Endodermal cell (in vitro differentiated cells): ENCODE results near the gene RPRD1A. TPM values are rescaled to one million over a fixed set of nuclear protein-coding genes. Genes with fewer than 3 reads are reported as not detected.

ENCODE experiments used
- DNase-seq: peaks from one replicate; pipeline ENCODE4 v3.0.0-alpha.2; 2017
- H3K27ac ChIP-seq: 2 replicates; pipeline ENCODE4 v1.5.1; 2013; ENCODE audit warnings: mild to moderate bottlenecking, low read depth, low read length, moderate library complexity
- H3K27me3 ChIP-seq: 2 replicates; pipeline ENCODE4 v1.6.1; 2013; ENCODE audit warnings: mild to moderate bottlenecking, low read length, moderate library complexity; ENCODE audit not compliant: insufficient read depth, control insufficient read depth, poor library complexity, severe bottlenecking
- H3K36me3 ChIP-seq: 2 replicates; pipeline ENCODE4 v1.7.0; 2013; ENCODE audit warnings: mild to moderate bottlenecking, low read length, moderate library complexity; ENCODE audit not compliant: control insufficient read depth, insufficient read depth
- H3K4me1 ChIP-seq: one replicate; pipeline ENCODE4 v1.7.0; 2013; ENCODE audit warnings: low read length; ENCODE audit not compliant: control insufficient read depth, insufficient read depth
- H3K4me3 ChIP-seq: 2 replicates; pipeline ENCODE4 v1.5.1; 2013; ENCODE audit warnings: mild to moderate bottlenecking, low read length, moderate library complexity
- H3K9ac ChIP-seq: 2 replicates; pipeline ENCODE4 v1.6.1; 2013; ENCODE audit warnings: mild to moderate bottlenecking, low read length, moderate library complexity; ENCODE audit not compliant: poor library complexity, severe bottlenecking; ENCODE audit errors: extremely low read depth
- H3K9me3 ChIP-seq: 2 replicates; pipeline ENCODE4 v1.6.1; 2013; ENCODE audit warnings: mild to moderate bottlenecking, low read length, moderate library complexity; ENCODE audit not compliant: control insufficient read depth
- H3K27ac Mint-ChIP-seq: 2 replicates; pipeline ENCODE4 v1.8.0; 2020; ENCODE audit warnings: mixed read lengths
- H3K27me3 Mint-ChIP-seq: 2 replicates; pipeline ENCODE4 v1.8.0; 2021; ENCODE audit warnings: mild to moderate bottlenecking, mixed read lengths; ENCODE audit not compliant: insufficient read depth
- H3K36me3 Mint-ChIP-seq: 2 replicates; pipeline ENCODE4 v1.8.0; 2020; ENCODE audit warnings: low read depth, mixed read lengths
- H3K4me1 Mint-ChIP-seq: 2 replicates; pipeline ENCODE4 v1.8.0; 2020; ENCODE audit warnings: mixed read lengths
- H3K4me3 Mint-ChIP-seq: 2 replicates; pipeline ENCODE4 v1.8.0; 2020; ENCODE audit warnings: mild to moderate bottlenecking, moderate library complexity, mixed read lengths
- H3K9me3 Mint-ChIP-seq: 2 replicates; pipeline ENCODE4 v1.8.0; 2020; ENCODE audit warnings: mild to moderate bottlenecking, mixed read lengths
- WGBS, 2 experiments: methylation state at CpG; one replicate each; pipeline versions ENCODE4 v1.1.5 to v1.1.7; 2013; ENCODE audit warnings: missing lambda C conversion rate in 2 of 2, mixed read lengths in 1 of 2; ENCODE audit not compliant: insufficient coverage in 1 of 2, insufficient read length in 1 of 2; 5-methylcytosine and 5-hydroxymethylcytosine counted together
- total RNA-seq, 2 donors: library from RNA; stranded (reverse); fragmentation: NEBNext Ultra II Directional in 1 of 2; extraction: Animal tissue kit (Norgen Biotek cat#: 25700) in 1 of 2; gene quantifications; 2 replicates in 1 of 2; 3 replicates in 1 of 2; pipeline ENCODE4 v1.2.1, GENCODE V29; 2021
- TF ChIP-seq, protein P1 (sequence below): fragments of 200-600 bp; sonication (generic); conservative IDR thresholded peaks from 2 replicates; pipeline ENCODE4 v1.5.0; 2021; ENCODE audit warnings: antibody characterized with exemption, mild to moderate bottlenecking

RPRD1A gene
- total RNA-seq, 2 donors from 2014 or later, result 90.5 to 97.7 TPM

DNA sequence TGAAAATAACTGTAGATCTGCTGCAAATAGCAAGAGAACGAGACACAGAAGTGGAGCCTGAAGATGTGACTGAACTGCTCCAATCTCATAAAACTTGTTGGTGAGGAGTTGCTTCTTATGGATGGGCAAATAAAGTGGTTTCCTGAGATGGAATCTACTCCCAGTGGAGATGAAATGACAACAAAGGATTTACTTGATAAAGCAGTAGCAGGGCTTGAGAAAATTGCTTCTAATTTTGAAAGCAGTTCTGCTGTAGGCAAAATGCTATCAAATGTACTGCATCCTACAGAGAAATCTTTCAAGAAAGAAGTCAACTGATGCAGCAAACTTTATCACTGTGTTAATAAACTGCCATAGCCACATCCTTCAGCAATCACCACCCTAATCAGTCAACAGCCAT, 44.0 kb downstream of the RPRD1A start:
- TF ChIP-seq, protein P1, sequence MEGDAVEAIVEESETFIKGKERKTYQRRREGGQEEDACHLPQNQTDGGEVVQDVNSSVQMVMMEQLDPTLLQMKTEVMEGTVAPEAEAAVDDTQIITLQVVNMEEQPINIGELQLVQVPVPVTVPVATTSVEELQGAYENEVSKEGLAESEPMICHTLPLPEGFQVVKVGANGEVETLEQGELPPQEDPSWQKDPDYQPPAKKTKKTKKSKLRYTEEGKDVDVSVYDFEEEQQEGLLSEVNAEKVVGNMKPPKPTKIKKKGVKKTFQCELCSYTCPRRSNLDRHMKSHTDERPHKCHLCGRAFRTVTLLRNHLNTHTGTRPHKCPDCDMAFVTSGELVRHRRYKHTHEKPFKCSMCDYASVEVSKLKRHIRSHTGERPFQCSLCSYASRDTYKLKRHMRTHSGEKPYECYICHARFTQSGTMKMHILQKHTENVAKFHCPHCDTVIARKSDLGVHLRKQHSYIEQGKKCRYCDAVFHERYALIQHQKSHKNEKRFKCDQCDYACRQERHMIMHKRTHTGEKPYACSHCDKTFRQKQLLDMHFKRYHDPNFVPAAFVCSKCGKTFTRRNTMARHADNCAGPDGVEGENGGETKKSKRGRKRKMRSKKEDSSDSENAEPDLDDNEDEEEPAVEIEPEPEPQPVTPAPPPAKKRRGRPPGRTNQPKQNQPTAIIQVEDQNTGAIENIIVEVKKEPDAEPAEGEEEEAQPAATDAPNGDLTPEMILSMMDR, result no peak
- no peaks in the 10 kb centered on the region for H3K9me3 ChIP-seq
- H3K27me3 Mint-ChIP-seq, result no peaks in the 10 kb centered on the region
- no peaks in the 10 kb centered on the region for H3K9me3 Mint-ChIP-seq
- H3K4me3 ChIP-seq, result no peak overlapping the region
- no peak overlapping the region for H3K27ac Mint-ChIP-seq
- no peak overlapping the region for H3K27ac ChIP-seq
- H3K9ac ChIP-seq, result no peak overlapping the region
- H3K4me3 Mint-ChIP-seq, result no peak overlapping the region
- no peak for DNase-seq
- H3K4me1 Mint-ChIP-seq, result no peaks in the 10 kb centered on the region
- WGBS, 2 experiments, result 92 to 100% methylated on average over 1 of the region's 1 CpG
- no peaks in the 10 kb centered on the region for H3K27me3 ChIP-seq
- H3K36me3 Mint-ChIP-seq, result peaks cover 33% of the 10 kb centered on the region
- H3K4me1 ChIP-seq, result no peaks in the 10 kb centered on the region
- peaks cover 54% of the 10 kb centered on the region for H3K36me3 ChIP-seq

DNA sequence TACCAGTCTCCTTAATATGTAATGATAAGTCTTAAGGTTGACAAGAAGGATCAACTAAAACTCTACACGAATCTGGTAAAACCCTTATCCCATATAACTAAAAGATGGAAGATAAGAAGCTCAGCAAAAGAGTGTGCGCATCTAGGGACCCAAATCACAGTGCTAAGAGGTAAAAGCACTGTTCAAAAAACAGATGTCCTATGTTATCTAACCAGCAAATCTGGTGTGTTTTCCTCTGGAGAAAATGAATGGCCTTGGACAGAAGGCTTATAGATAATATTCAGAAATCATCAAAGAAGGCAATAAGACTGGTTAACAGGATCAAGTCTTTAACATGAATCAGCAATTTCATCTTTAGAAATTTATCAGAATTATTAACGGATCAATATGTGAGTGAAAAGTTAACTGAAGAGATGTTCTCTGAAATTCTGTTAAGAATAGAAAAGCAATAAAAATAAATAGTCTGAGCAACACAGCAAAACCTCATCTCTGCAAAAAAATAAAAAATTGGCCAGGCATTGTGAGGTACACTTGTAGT, 47.1 kb downstream of the RPRD1A start:
- peaks cover 16% of the 10 kb centered on the region for H3K36me3 Mint-ChIP-seq
- no peak for DNase-seq
- no peaks in the 10 kb centered on the region for H3K9me3 Mint-ChIP-seq
- H3K27me3 Mint-ChIP-seq, result no peaks in the 10 kb centered on the region
- H3K4me1 ChIP-seq, result no peaks in the 10 kb centered on the region
- H3K9me3 ChIP-seq, result no peaks in the 10 kb centered on the region
- TF ChIP-seq, protein P1, result no peak
- H3K36me3 ChIP-seq, result peaks cover 27% of the 10 kb centered on the region
- no peaks in the 10 kb centered on the region for H3K4me1 Mint-ChIP-seq
- no peak overlapping the region for H3K27ac Mint-ChIP-seq
- WGBS, 2 experiments, result 100% methylated on average over 1 to 2 of the region's 3 CpGs
- no peak overlapping the region for H3K27ac ChIP-seq
- H3K4me3 ChIP-seq, result no peak overlapping the region
- H3K4me3 Mint-ChIP-seq, result no peak overlapping the region
- no peaks in the 10 kb centered on the region for H3K27me3 ChIP-seq
- H3K9ac ChIP-seq, result no peak overlapping the region

DNA sequence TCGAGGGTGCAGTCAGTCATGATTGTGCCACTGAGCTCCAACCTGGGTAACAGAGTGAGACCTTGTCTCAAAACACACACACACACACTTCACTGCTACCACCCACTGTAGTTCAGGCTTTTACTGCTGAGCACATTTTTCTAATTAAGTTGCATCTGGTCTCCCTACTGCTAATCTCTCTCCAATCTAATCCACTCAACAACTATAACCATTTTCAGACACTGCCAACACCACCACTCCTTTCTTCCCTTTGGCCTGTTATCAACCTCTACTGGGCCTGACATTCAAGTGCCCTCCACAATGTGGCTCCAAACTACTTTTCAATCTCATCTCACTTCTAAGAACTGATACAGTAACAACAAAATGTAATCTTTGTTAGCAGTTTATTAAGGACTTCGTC, 50.1 kb downstream of the RPRD1A start:
- 86% methylated on average over 2 of the region's 2 CpGs; no CpG with 5 or more reads in 1 of the 2 experiments for WGBS, 2 experiments
- Histone ChIP-seq H3K4me3 (no peak overlapping the region), H3K4me1 (no peaks in the 10 kb centered on the region), H3K9ac (no peak overlapping the region), H3K27ac (no peak overlapping the region), H3K27me3 (no peaks in the 10 kb centered on the region), H3K36me3 (no peaks in the 10 kb centered on the region), H3K9me3 (no peaks in the 10 kb centered on the region)
- no peaks in the 10 kb centered on the region for H3K36me3 Mint-ChIP-seq
- no peaks in the 10 kb centered on the region for H3K4me1 Mint-ChIP-seq
- H3K4me3 Mint-ChIP-seq, result no peak overlapping the region
- no peak overlapping the region for H3K27ac Mint-ChIP-seq
- TF ChIP-seq, protein P1, result no peak
- DNase-seq, result no peak
- H3K27me3 Mint-ChIP-seq, result no peaks in the 10 kb centered on the region
- H3K9me3 Mint-ChIP-seq, result no peaks in the 10 kb centered on the region
